A673 (cell line): Measurements from ENCODE around the gene CLRN2.

Source experiments
- EZH2 ChIP-seq: fragments of 200-600 bp; sonication (generic); IDR thresholded peaks from 2 replicates; pipeline ENCODE4 v1.6.1; 2017; ENCODE audit warnings: borderline replicate concordance, low read depth, mild to moderate bottlenecking, mixed read lengths, antibody characterized with exemption, low read length; ENCODE audit not compliant: poor library complexity, severe bottlenecking
- TF ChIP-seq, protein P1 (sequence below): fragments of 300-800, 200-600 bp; sonication (generic); conservative IDR thresholded peaks from 2 replicates; pipeline ENCODE4 v1.5.1; 2017; ENCODE audit warnings: low read depth, mild to moderate bottlenecking, antibody characterized with exemption, low read length, moderate library complexity, mixed read lengths

DNA sequence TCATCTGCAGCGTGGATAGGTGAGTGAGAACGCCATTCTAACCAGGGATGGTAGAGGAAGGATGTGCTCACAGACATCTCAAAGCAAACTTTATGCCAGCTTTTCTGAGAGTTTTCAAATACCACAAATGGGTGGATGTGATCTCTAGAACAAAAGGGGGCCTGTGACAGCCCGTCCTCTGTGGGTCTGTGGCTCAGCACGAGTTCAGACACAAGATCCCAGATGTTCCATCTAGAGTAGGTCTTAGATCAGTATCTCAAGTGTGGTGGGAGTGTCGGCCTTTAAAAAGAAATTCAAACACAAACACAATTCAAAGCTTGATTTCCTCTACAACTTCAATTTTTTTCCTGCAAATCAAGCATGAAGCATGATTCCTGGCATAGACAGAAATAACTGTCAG lies 25.8 kb upstream of the CLRN2 start:
- TF ChIP-seq, protein P1, sequence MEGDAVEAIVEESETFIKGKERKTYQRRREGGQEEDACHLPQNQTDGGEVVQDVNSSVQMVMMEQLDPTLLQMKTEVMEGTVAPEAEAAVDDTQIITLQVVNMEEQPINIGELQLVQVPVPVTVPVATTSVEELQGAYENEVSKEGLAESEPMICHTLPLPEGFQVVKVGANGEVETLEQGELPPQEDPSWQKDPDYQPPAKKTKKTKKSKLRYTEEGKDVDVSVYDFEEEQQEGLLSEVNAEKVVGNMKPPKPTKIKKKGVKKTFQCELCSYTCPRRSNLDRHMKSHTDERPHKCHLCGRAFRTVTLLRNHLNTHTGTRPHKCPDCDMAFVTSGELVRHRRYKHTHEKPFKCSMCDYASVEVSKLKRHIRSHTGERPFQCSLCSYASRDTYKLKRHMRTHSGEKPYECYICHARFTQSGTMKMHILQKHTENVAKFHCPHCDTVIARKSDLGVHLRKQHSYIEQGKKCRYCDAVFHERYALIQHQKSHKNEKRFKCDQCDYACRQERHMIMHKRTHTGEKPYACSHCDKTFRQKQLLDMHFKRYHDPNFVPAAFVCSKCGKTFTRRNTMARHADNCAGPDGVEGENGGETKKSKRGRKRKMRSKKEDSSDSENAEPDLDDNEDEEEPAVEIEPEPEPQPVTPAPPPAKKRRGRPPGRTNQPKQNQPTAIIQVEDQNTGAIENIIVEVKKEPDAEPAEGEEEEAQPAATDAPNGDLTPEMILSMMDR: no peak
- TF ChIP-seq EZH2: no peak
